ENCODE measurements around the gene LRRC32. TPM values are rescaled to one million over a fixed set of nuclear protein-coding genes. Genes with fewer than 3 reads are reported as not detected.
A peak's percentile ranks its signal among the peaks of the same experiment; 100 is the strongest.
"Not testable (repeated sequence)": the region's sequence is repeated elsewhere in the genome, so short reads cannot be mapped to it uniquely, and the experiment has no call there.

The LRRC32 gene
- total RNA-seq, 1 donor from 2014 or later: 32.5 TPM

DNA sequence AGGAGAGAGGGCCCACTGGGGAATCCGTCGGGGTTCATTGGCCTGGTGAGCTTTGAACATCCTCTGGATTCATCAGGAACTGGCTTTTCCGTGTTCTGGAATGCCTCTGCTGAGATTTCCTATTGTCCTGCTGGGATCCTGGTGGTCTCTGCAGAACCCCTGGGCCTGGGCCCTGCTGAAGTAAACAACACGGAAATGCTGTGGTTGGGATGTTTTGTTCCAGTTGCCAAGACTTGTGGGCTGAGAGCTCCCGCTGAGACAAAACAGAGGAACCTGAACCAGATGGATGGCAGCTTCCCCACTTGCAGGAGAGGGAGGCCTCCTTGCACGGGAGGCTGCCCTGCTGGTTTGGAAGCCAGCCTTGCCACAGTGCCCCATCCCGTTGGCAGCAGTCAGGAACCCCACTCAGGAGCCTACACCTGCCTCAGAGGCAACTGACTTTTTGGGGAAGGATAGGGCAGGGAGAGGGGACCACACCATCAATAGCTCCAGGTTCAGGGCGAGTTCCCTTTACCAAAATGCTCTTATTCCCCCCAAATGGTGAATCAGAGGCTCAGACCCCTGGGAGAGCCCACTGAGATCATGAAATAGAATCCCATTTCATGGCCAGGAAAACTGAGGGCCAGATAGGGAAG is 60.7 kb downstream of the LRRC32 start:
- DNase-seq (ENCODE audit: missing footprints): peak; percentile 43
- no peak for ATAC-seq
- intact Hi-C loops (cut with DNase I): no loop called here

DNA sequence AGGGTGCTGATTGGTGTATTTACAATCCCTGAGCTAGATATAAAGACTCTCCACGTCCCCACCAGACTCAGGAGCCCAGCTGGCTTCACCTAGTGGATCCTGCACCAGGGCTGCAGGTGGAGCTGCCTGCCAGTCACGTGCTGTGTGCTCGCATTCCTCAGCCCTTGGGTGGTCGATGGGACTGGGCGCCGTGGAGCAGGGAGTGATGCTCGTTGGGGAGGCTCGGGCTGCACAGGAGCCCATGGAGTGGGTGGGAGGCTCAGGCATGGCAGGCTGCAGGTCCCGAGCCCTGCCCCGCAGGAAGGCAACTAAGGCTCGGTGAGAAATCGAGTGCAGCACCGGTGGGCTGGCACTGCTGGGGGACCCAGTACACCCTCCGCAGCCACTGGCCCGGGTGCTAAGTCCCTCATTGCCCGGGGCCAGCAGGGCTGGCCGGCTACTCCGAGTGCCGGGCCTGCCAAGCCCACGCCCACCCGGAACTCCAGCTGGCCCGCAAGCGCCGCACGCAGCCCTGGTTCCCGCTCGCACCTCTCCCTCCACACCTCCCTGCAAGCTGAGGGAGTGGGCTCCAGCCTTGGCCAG is 61.6 kb downstream of the LRRC32 start:
- intact Hi-C loops (cut with DNase I); ATAC-seq: not testable (repeated sequence)

DNA sequence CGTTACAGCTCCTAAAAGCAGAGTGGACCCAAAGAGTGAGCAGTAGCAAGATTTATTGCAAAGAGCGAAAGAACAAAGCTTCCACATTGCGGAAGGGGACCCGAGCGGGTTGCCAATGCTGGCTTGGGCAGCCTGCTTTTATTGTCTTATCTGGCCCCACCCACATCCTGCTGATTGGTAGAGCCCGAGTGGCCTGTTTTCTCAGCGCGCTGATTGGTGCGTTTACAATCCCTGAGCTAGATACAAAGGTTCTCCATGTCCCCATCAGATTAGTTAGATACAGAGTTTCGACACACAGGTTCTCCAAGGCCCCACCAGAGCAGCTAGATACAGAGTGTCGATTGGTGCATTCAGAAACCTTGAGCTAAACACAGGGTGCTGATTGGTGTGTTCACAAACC is 62.3 kb downstream of the LRRC32 start:
- intact Hi-C loops (cut with DNase I); ATAC-seq: not testable (repeated sequence)
- DNase-seq (ENCODE audit: missing footprints): peak; percentile 31

More for the DNA sequence above, 61.6 kb downstream of the LRRC32 start:
- DNase-seq (ENCODE audit: missing footprints): peak; percentile 26

Other genes starting within 250 kb of the LRRC32 start
- gene EMSY, start 225.7 kb downstream of the LRRC32 start, total RNA-seq: 17.9 TPM
- 16.2 TPM for gene TSKU, start 112.6 kb upstream of the LRRC32 start, total RNA-seq
- 9.9 TPM for gene ACER3, start 190.2 kb upstream of the LRRC32 start, total RNA-seq

All from Right ventricle myocardium inferior (tissue), 1 donor.